ENCODE measurements around the gene LMNA. TPM values are rescaled to one million over a fixed set of nuclear protein-coding genes. Genes with fewer than 3 reads are reported as not detected.

The LMNA gene
- total RNA-seq, 3 donors from 2014 or later: 263 to 334 (median 308) TPM

DNA sequence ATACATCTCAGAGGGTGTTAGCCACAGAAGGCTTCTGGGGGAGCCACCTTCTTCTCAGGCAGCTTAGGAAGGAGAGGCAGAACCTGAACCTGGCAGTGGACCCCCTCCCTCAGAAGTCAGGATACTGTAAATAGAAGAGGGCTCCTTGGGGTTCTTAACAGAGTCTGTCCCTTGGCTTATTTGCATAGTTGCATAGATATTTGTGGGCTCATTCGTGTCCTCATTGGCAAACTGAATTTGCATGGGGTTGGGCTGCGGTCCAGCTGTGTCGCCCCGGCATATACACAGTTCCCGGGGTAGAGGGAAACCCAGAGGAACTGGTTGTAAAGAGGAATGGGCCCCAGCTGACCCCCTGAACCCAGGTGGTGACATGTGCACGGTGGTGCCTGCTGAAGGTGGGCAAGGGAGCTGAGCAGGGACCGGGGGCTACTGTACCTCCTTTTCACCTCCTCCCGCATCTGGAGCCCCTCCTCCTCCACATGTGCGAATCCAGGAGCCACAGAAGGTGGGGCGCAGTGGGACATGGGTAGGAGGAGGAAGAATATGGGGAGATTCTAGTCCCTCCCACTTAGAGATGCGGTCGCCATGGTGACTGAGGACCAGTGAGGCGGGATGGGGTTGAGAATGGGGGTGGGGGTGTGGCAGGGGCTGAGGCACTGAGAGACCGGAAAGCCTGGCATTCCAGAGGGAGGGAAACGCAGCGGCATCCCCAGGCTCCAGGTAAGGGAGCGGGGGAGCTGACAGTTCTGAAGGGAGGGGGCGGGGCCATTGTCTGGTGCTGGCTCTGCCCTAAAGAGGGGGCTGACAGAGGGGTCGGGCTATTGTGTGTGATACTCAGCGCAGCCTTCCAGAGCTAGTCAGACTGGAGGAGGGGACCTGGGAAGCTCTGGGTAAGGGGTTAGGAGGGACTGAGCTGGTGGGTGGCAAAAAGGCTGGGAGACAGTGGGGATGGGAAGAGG, 35.1 kb downstream of the LMNA start:
- Histone ChIP-seq H3K9me3 (no peaks in the 10 kb centered on the region), H3K36me3 (ENCODE audit: low read depth) (no peaks in the 10 kb centered on the region), H3K4me3 (no peak overlapping the region), H3K4me1 (ENCODE audit: low read depth) (no peaks in the 10 kb centered on the region)
- DNase-seq (peak in 1 of 3 donors; percentile 58), ATAC-seq (no peak)
- TF ChIP-seq, protein P1, sequence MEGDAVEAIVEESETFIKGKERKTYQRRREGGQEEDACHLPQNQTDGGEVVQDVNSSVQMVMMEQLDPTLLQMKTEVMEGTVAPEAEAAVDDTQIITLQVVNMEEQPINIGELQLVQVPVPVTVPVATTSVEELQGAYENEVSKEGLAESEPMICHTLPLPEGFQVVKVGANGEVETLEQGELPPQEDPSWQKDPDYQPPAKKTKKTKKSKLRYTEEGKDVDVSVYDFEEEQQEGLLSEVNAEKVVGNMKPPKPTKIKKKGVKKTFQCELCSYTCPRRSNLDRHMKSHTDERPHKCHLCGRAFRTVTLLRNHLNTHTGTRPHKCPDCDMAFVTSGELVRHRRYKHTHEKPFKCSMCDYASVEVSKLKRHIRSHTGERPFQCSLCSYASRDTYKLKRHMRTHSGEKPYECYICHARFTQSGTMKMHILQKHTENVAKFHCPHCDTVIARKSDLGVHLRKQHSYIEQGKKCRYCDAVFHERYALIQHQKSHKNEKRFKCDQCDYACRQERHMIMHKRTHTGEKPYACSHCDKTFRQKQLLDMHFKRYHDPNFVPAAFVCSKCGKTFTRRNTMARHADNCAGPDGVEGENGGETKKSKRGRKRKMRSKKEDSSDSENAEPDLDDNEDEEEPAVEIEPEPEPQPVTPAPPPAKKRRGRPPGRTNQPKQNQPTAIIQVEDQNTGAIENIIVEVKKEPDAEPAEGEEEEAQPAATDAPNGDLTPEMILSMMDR (IDR thresholded peaks at IDR 0.05): no peak
- intact Hi-C loops (cut with DNase I, micrococcal nuclease): loop anchor here (5.0 kb wide), 2 partner anchors 73 to 78 kb away; no protein-coding TSS in a partner anchor

DNA sequence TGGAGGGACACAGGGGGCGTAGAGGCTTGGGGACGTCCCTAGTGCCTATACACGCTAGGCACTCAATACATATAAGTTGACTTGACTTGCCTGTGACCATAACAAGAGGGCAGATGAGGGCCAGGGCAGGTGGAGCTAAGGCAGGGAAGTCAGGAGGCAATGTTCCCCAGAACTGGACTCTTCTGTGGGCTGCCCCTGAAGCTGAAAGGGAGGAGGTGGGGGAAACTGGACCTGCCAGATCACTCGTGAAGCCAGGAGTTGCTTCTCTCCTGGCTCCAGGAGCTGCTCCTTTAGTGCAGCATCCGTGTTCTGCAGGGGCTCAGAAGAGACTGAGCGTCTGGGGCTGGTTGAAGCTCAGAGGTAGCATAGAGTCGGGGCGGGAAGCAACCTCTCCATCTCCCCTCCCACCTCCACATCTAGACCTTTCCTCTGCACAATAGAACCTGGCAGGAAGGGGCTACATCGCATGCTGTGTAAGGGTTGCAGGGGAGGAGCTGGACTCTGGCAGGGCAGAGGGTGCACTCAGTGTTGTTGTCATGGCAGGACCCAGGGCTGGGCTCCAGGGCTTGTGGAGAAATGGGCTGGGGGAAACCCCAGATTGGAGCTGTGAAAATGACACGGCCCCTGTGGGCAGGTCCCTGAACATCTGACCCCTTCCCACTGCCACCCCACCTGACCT, 36.0 kb downstream of the LMNA start:
- TF ChIP-seq, protein P1 (IDR thresholded peaks at IDR 0.05): no peak
- ATAC-seq (no peak), DNase-seq (no peak)
- Histone ChIP-seq H3K4me3 (no peak overlapping the region), H3K36me3 (ENCODE audit: low read depth) (no peaks in the 10 kb centered on the region), H3K9me3 (no peaks in the 10 kb centered on the region), H3K4me1 (ENCODE audit: low read depth) (no peaks in the 10 kb centered on the region)
- intact Hi-C loops (cut with DNase I, micrococcal nuclease): no loop called here

DNA sequence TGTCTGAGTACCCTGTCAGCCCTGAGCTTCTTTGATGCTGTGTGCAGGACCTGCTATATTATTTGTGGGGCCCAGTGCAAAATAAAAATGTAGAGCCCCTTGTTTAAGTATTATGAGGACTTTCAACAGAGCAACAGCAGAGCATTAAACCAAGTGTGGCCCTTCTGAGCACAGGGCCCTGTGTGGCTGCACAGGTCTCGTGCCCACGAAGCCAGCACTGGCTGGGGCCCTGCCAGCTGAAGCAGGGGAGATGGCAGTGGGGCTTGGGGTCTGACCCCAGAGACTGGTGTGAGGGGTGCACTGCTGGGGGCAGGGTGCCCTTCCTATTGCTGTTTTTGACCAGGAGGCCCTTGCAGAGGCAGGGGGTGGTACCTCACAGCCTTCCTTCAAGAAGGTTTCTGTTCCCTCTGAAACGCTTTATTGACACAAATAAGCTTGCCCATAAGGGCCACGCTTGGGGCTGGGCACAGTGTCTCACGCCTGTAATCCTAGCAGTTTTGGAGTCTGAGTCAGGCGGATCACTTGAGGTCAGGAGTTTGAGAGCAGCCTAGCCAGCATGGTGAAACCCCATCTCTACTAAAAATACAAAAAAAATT, 36.7 kb downstream of the LMNA start:
- Histone ChIP-seq H3K4me1 (ENCODE audit: low read depth) (no peaks in the 10 kb centered on the region), H3K36me3 (ENCODE audit: low read depth) (no peaks in the 10 kb centered on the region), H3K9me3 (no peaks in the 10 kb centered on the region), H3K4me3 (no peak overlapping the region)
- DNase-seq (no peak), ATAC-seq (no peak)
- TF ChIP-seq, protein P1 (IDR thresholded peaks at IDR 0.05): no peak
- intact Hi-C loops (cut with DNase I, micrococcal nuclease): no loop called here

DNA sequence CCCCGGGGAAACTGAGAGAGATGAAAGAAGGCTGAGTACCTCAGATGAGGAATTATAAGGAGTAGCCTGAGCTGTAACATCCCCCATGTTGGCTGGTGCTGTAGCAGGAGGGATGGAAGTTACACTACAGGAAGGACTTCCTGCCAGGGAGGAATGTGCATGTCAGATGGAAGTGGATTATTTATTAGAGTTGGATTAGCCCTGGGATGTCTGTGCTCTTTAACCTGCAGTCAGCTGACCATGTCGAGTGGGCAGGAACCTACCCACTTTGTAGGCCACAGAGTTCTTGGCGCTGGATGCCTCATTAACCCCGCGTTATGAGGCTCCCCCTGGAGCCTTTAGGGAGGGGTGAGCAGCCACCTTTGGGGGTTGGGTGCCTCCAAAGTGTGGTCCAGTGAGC, 38.1 kb downstream of the LMNA start:
- Histone ChIP-seq H3K36me3 (ENCODE audit: low read depth) (no peaks in the 10 kb centered on the region), H3K4me3 (no peak overlapping the region), H3K9me3 (no peaks in the 10 kb centered on the region), H3K4me1 (ENCODE audit: low read depth) (no peaks in the 10 kb centered on the region)
- ATAC-seq (no peak), DNase-seq (no peak)
- TF ChIP-seq, protein P1 (IDR thresholded peaks at IDR 0.05): no peak
- intact Hi-C loops (cut with DNase I, micrococcal nuclease): no loop called here

DNA sequence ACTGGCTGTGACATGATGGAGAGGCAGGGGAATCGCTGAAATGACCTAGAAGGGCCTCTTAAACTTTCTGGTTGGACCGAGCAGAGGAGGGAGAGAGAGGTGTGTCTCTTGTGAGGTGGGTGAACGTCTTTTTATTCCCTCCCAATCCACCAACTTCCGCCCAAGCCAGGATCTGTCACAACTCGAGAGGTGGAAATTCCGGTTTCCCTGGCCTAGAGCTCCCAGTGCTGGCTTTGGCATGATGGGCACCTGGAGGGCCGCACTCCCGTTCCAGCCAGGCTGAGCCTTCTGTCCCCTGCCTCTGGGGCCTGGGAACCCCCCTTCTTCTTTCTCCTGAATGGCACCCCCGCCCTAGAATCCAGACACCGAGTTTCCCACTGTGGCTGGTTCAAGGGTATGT, 38.9 kb downstream of the LMNA start, which contains the start of gene SEMA4A:
SEMA4A (plus strand) TSS at position 224 of the 400 bp plus-strand sequence. CDS start 994 bp downstream, outside the sequence.
- TF ChIP-seq, protein P1 (IDR thresholded peaks at IDR 0.05): no peak
- Histone ChIP-seq H3K9me3 (no peaks in the 10 kb centered on the region), H3K4me1 (ENCODE audit: low read depth) (no peaks in the 10 kb centered on the region), H3K36me3 (ENCODE audit: low read depth) (no peaks in the 10 kb centered on the region), H3K4me3 (no peak within 1 kb of the TSS)
- ATAC-seq (peak; percentile 60), DNase-seq (peak in 2 of 3 donors; percentile 55 to 70)
- intact Hi-C loops (cut with DNase I, micrococcal nuclease): no loop called here
